ENCODE data around the gene CASP9. TPM values are rescaled to one million over a fixed set of nuclear protein-coding genes. Genes with fewer than 3 reads are reported as not detected.

The CASP9 gene
- total RNA-seq, 2 experiments from 2014 or later: 7.6 to 9.6 TPM

GRCh38 chr1:15513192-15513591, 10.8 kb downstream of the CASP9 start:
- Mint-ChIP-seq H3K4me1 (peaks cover 14% of the 10 kb centered on the region), H3K36me3 (ENCODE audit: low read depth) (peaks cover 12% of the 10 kb centered on the region), H3K4me3 (no peak overlapping the region), H3K27ac (no peak overlapping the region), H3K27me3 (no peaks in the 10 kb centered on the region), H3K9me3 (ENCODE audit: low read depth) (no peaks in the 10 kb centered on the region)
- DNase-seq (no peak), ATAC-seq (no peak)
- ChIA-PET POLR2A (no interaction called here), CTCF (interaction anchor here (0.7 to 1.1 kb wide), 2 partner anchors 14 to 134 kb away, joined by 3 read pairs; no protein-coding TSS in a partner anchor)
- intact Hi-C loops (cut with DNase I, micrococcal nuclease): no loop called here

- ChIA-PET CTCF (no interaction called here), POLR2A (no interaction called here)
- no peak for ATAC-seq
- H3K4me3 Mint-ChIP-seq: no peak overlapping the region
- no peaks in the 10 kb centered on the region for H3K27me3 Mint-ChIP-seq
- no peak overlapping the region for H3K27ac Mint-ChIP-seq
- intact Hi-C loops (cut with DNase I, micrococcal nuclease): no loop called here
- DNase-seq: no peak
- H3K9me3 Mint-ChIP-seq (ENCODE audit: low read depth): no peaks in the 10 kb centered on the region
- peaks cover 14% of the 10 kb centered on the region for H3K4me1 Mint-ChIP-seq
- peaks cover 8% of the 10 kb centered on the region for H3K36me3 Mint-ChIP-seq (ENCODE audit: low read depth)
These were observed 13.2 kb downstream of the CASP9 start for GRCh38 chr1:15510611-15511405.

- intact Hi-C loops (cut with DNase I, micrococcal nuclease): no loop called here
- CTCF ChIA-PET: interaction anchor here (0.5 to 1.7 kb wide), 3 partner anchors 10 to 1442 kb away, joined by 3 to 5 read pairs (median 4); no protein-coding TSS in a partner anchor
- DNase-seq (no peak), ATAC-seq (no peak)
- Mint-ChIP-seq H3K27ac (no peak overlapping the region), H3K36me3 (ENCODE audit: low read depth) (peaks cover 3% of the 10 kb centered on the region), H3K9me3 (ENCODE audit: low read depth) (no peaks in the 10 kb centered on the region), H3K27me3 (no peaks in the 10 kb centered on the region), H3K4me3 (no peak overlapping the region), H3K4me1 (peaks cover 5% of the 10 kb centered on the region)
- POLR2A ChIA-PET: no interaction called here
These were observed 14.4 kb downstream of the CASP9 start for GRCh38 chr1:15509586-15509985.

- Mint-ChIP-seq H3K4me1 (peaks cover 2% of the 10 kb centered on the region), H3K27ac (no peak overlapping the region), H3K36me3 (ENCODE audit: low read depth) (no peaks in the 10 kb centered on the region), H3K27me3 (no peaks in the 10 kb centered on the region), H3K4me3 (no peak overlapping the region), H3K9me3 (ENCODE audit: low read depth) (no peaks in the 10 kb centered on the region)
- ChIA-PET CTCF (interaction anchor here (0.7 to 1.7 kb wide), 3 partner anchors 9 to 1715 kb away, joined by 3 to 5 read pairs (median 4); no protein-coding TSS in a partner anchor), POLR2A (no interaction called here)
- intact Hi-C loops (cut with DNase I, micrococcal nuclease): no loop called here
- ATAC-seq: no peak
- no peak for DNase-seq
These were observed 15.1 kb downstream of the CASP9 start for GRCh38 chr1:15508700-15509487.

- Mint-ChIP-seq H3K27ac (no peak overlapping the region), H3K36me3 (ENCODE audit: low read depth) (no peaks in the 10 kb centered on the region), H3K4me1 (peaks cover 2% of the 10 kb centered on the region), H3K27me3 (no peaks in the 10 kb centered on the region), H3K4me3 (no peak overlapping the region), H3K9me3 (ENCODE audit: low read depth) (no peaks in the 10 kb centered on the region)
- CTCF ChIA-PET: no interaction called here
- POLR2A ChIA-PET: no interaction called here
- intact Hi-C loops (cut with DNase I, micrococcal nuclease): no loop called here
- ATAC-seq (no peak), DNase-seq (no peak)
These were observed 16.7 kb downstream of the CASP9 start for GRCh38 chr1:15507278-15507677.

GRCh38 chr1:15506831-15507230, 17.2 kb downstream of the CASP9 start:
- Mint-ChIP-seq H3K4me3 (no peak overlapping the region), H3K27ac (no peak overlapping the region), H3K9me3 (ENCODE audit: low read depth) (no peaks in the 10 kb centered on the region), H3K36me3 (ENCODE audit: low read depth) (no peaks in the 10 kb centered on the region), H3K27me3 (no peaks in the 10 kb centered on the region), H3K4me1 (peaks cover 2% of the 10 kb centered on the region)
- DNase-seq (no peak), ATAC-seq (no peak)
- intact Hi-C loops (cut with DNase I, micrococcal nuclease): no loop called here
- POLR2A ChIA-PET: no interaction called here
- CTCF ChIA-PET: no interaction called here

GRCh38 chr1:15504436-15504835, 19.6 kb downstream of the CASP9 start:
- ATAC-seq (no peak), DNase-seq (no peak)
- intact Hi-C loops (cut with DNase I, micrococcal nuclease): no loop called here
- Mint-ChIP-seq H3K9me3 (ENCODE audit: low read depth) (no peaks in the 10 kb centered on the region), H3K4me3 (no peak overlapping the region), H3K36me3 (ENCODE audit: low read depth) (no peaks in the 10 kb centered on the region), H3K27ac (no peak overlapping the region), H3K4me1 (no peaks in the 10 kb centered on the region), H3K27me3 (no peaks in the 10 kb centered on the region)
- ChIA-PET CTCF (no interaction called here), POLR2A (interaction anchor here (0.6 kb wide), 1 partner anchor 76 kb away, joined by 4 read pairs; no protein-coding TSS in a partner anchor)

GRCh38 chr1:15501208-15502032, 22.6 kb downstream of the CASP9 start:
- Mint-ChIP-seq H3K9me3 (ENCODE audit: low read depth) (no peaks in the 10 kb centered on the region), H3K4me3 (no peak overlapping the region), H3K4me1 (no peaks in the 10 kb centered on the region), H3K27ac (no peak overlapping the region), H3K36me3 (ENCODE audit: low read depth) (peaks cover 4% of the 10 kb centered on the region), H3K27me3 (no peaks in the 10 kb centered on the region)
- DNase-seq (peak; percentile 83), ATAC-seq (peak; percentile 85)
- intact Hi-C loops (cut with DNase I, micrococcal nuclease): loop anchor here in 1 of 2 experiments (2.0 kb wide), 1 partner anchor 177 kb away; no protein-coding TSS in a partner anchor
- ChIA-PET POLR2A (no interaction called here), CTCF (interaction anchor here (0.7 to 1.0 kb wide), 2 partner anchors 13 to 15 kb away, joined by 3 read pairs; no protein-coding TSS in a partner anchor)

- POLR2A ChIA-PET: no interaction called here
- H3K4me1 Mint-ChIP-seq: no peaks in the 10 kb centered on the region
- intact Hi-C loops (cut with DNase I, micrococcal nuclease): loop anchor here in 1 of 2 experiments (2.0 kb wide), 1 partner anchor 176 kb away; no protein-coding TSS in a partner anchor
- no peaks in the 10 kb centered on the region for H3K27me3 Mint-ChIP-seq
- no peak overlapping the region for H3K4me3 Mint-ChIP-seq
- H3K9me3 Mint-ChIP-seq (ENCODE audit: low read depth): no peaks in the 10 kb centered on the region
- CTCF ChIA-PET: interaction anchor here (0.6 to 1.4 kb wide), 8 partner anchors 8 to 262 kb away, joined by 3 to 5 read pairs (median 3); no protein-coding TSS in a partner anchor
- ATAC-seq (no peak), DNase-seq (no peak)
- H3K27ac Mint-ChIP-seq: no peak overlapping the region
- H3K36me3 Mint-ChIP-seq (ENCODE audit: low read depth): peaks cover 9% of the 10 kb centered on the region
These were observed 23.5 kb downstream of the CASP9 start for GRCh38 chr1:15500184-15501178.

- DNase-seq: no peak
- H3K9me3 Mint-ChIP-seq (ENCODE audit: low read depth): no peaks in the 10 kb centered on the region
- POLR2A ChIA-PET: no interaction called here
- H3K36me3 Mint-ChIP-seq (ENCODE audit: low read depth): peaks cover 18% of the 10 kb centered on the region
- no peak overlapping the region for H3K4me3 Mint-ChIP-seq
- intact Hi-C loops (cut with DNase I, micrococcal nuclease): no loop called here
- CTCF ChIA-PET: no interaction called here
- no peak overlapping the region for H3K27ac Mint-ChIP-seq
- no peaks in the 10 kb centered on the region for H3K4me1 Mint-ChIP-seq
- ATAC-seq: no peak
- H3K27me3 Mint-ChIP-seq: no peaks in the 10 kb centered on the region
These were observed 30.1 kb downstream of the CASP9 start for GRCh38 chr1:15493869-15494390.
